Measurements from ENCODE around the gene SLC4A9. TPM values are rescaled to one million over a fixed set of nuclear protein-coding genes. Genes with fewer than 3 reads are reported as not detected.

The SLC4A9 gene
- total and polyA plus RNA-seq, 2 donors from 2014 or later, result 2.5 to 29.9 TPM

DNA sequence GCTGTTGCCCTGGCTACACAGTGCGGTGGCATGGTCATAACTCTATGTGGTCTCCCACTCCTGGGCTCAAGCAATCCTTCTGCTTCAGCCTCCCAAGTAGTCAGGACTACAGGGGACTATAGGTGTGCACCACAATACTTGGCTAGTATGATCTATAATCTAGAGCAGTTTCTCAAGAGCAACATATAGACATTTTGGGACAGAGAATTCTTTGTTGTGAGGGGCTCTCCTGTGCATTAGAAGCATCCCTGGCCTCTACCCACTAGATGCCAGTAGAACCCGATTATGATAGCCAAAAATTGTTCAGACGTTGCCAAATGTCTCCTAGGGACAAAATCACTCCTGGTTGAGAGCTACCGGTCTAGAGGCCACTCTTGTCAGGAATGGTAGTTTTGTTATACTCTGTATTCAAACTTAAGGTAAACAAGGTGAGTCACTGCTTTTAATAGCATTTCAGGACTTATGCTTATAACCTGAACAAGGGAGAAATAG, 48.8 kb downstream of the SLC4A9 start:
- no peaks in the 10 kb centered on the region for H3K36me3 ChIP-seq (ENCODE audit: control insufficient read depth in 2 of 3, insufficient read depth in 3 of 3, low read length in 3 of 3)
- H3K27ac ChIP-seq (ENCODE audit: low read depth in 2 of 2, low read length in 2 of 2), result peak overlapping the region in 1 of 2 donors; percentile 60
- H3K27me3 ChIP-seq (ENCODE audit: control insufficient read depth, insufficient read depth, low read length), result no peaks in the 10 kb centered on the region
- no peak overlapping the region for H3K4me3 ChIP-seq (ENCODE audit: low read length in 3 of 3)
- intact Hi-C loops (cut with DNase I), result no loop called here
- no peak for DNase-seq
- no peak for FAIRE-seq
- TF ChIP-seq, protein P1, sequence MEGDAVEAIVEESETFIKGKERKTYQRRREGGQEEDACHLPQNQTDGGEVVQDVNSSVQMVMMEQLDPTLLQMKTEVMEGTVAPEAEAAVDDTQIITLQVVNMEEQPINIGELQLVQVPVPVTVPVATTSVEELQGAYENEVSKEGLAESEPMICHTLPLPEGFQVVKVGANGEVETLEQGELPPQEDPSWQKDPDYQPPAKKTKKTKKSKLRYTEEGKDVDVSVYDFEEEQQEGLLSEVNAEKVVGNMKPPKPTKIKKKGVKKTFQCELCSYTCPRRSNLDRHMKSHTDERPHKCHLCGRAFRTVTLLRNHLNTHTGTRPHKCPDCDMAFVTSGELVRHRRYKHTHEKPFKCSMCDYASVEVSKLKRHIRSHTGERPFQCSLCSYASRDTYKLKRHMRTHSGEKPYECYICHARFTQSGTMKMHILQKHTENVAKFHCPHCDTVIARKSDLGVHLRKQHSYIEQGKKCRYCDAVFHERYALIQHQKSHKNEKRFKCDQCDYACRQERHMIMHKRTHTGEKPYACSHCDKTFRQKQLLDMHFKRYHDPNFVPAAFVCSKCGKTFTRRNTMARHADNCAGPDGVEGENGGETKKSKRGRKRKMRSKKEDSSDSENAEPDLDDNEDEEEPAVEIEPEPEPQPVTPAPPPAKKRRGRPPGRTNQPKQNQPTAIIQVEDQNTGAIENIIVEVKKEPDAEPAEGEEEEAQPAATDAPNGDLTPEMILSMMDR (IDR thresholded peaks at IDR 0.05; ENCODE audit: borderline replicate concordance, extremely low read depth, insufficient read depth), result no peak
- H3K4me1 ChIP-seq (ENCODE audit: control insufficient read depth in 2 of 3, insufficient read depth in 2 of 3, low read depth in 1 of 3, low read length in 3 of 3), result peaks cover 0 to 16% (median 7%) of the 10 kb centered on the region in 3 donors
- no peak overlapping the region for H3K9ac ChIP-seq (ENCODE audit: low read length in 3 of 3)
- no peaks in the 10 kb centered on the region for H3K9me3 ChIP-seq (ENCODE audit: control insufficient read depth in 2 of 3, insufficient read depth in 1 of 3, low read length in 3 of 3)

DNA sequence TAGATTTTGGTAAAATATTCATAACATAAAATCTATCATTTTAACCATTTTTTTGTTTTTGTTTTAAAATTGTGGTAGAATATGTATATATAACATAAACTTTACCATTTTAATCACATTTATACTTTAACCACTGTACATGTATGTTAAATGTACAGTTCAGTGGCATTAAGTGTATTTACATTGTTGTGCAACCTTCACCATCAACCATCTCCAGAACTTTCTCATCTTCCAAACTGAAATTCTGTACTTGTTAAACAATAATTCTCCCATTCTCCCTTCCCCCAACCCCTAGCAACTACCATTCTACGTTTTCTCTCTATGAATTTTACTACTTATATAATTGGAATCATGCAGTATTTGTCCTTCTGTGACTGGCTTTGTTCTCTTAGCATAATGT, 53.2 kb downstream of the SLC4A9 start:
- Histone ChIP-seq H3K4me3 (ENCODE audit: low read length in 3 of 3) (no peak overlapping the region), H3K27me3 (ENCODE audit: control insufficient read depth, insufficient read depth, low read length) (no peaks in the 10 kb centered on the region), H3K27ac (ENCODE audit: low read depth in 2 of 2, low read length in 2 of 2) (no peak overlapping the region), H3K4me1 (ENCODE audit: control insufficient read depth in 2 of 3, insufficient read depth in 2 of 3, low read depth in 1 of 3, low read length in 3 of 3) (peaks cover 0 to 11% (median 5%) of the 10 kb centered on the region in 3 donors), H3K9ac (ENCODE audit: low read length in 3 of 3) (no peak overlapping the region), H3K36me3 (ENCODE audit: control insufficient read depth in 2 of 3, insufficient read depth in 3 of 3, low read length in 3 of 3) (no peaks in the 10 kb centered on the region), H3K9me3 (ENCODE audit: control insufficient read depth in 2 of 3, insufficient read depth in 1 of 3, low read length in 3 of 3) (no peaks in the 10 kb centered on the region)
- intact Hi-C loops (cut with DNase I), result no loop called here
- TF ChIP-seq, protein P1 (IDR thresholded peaks at IDR 0.05; ENCODE audit: borderline replicate concordance, extremely low read depth, insufficient read depth), result no peak
- FAIRE-seq (peak; percentile 42), DNase-seq (no peak)

DNA sequence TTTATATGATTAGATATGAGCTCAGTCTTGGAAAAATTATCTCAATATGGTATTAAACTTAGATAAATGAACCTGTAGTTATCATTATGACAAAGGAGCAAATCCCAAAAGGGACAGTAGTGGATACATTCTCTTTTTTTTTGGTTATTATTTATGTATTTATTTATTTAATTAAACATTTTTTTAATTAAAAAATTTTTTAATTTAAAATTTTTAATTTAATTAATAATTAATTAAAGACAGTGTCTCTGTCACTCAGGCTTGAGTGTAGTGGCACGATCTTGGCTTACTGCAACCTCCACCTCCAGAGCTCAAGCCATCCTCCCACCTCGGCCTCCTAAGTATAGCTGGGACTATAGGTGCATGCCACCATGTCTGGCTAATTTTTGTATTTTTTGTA, 57.2 kb downstream of the SLC4A9 start:
- Histone ChIP-seq H3K27me3 (ENCODE audit: control insufficient read depth, insufficient read depth, low read length) (no peaks in the 10 kb centered on the region), H3K9ac (ENCODE audit: low read length in 3 of 3) (no peak overlapping the region), H3K4me3 (ENCODE audit: low read length in 3 of 3) (no peak overlapping the region), H3K9me3 (ENCODE audit: control insufficient read depth in 2 of 3, insufficient read depth in 1 of 3, low read length in 3 of 3) (no peaks in the 10 kb centered on the region), H3K27ac (ENCODE audit: low read depth in 2 of 2, low read length in 2 of 2) (no peak overlapping the region), H3K36me3 (ENCODE audit: control insufficient read depth in 2 of 3, insufficient read depth in 3 of 3, low read length in 3 of 3) (no peaks in the 10 kb centered on the region), H3K4me1 (ENCODE audit: control insufficient read depth in 2 of 3, insufficient read depth in 2 of 3, low read depth in 1 of 3, low read length in 3 of 3) (peaks cover 0 to 6% (median 0%) of the 10 kb centered on the region in 3 donors)
- TF ChIP-seq, protein P1 (IDR thresholded peaks at IDR 0.05; ENCODE audit: borderline replicate concordance, extremely low read depth, insufficient read depth), result no peak
- DNase-seq (no peak), FAIRE-seq (no peak)
- intact Hi-C loops (cut with DNase I), result no loop called here

Data from kidney (tissue), 14 donors.